GM18861 (cell line): Measurements from ENCODE around the gene TIAM2.
"Not testable (repeated sequence)": the region's sequence is repeated elsewhere in the genome, so short reads cannot be mapped to it uniquely, and the experiment has no call there.

ENCODE experiments used
- ATAC-seq: cut with Tn5 transposase; IDR thresholded peaks from one replicate; pipeline ENCODE4 v1.9.1; 2021; ENCODE audit not compliant: unreplicated experiment

TIAM2 gene

DNA sequence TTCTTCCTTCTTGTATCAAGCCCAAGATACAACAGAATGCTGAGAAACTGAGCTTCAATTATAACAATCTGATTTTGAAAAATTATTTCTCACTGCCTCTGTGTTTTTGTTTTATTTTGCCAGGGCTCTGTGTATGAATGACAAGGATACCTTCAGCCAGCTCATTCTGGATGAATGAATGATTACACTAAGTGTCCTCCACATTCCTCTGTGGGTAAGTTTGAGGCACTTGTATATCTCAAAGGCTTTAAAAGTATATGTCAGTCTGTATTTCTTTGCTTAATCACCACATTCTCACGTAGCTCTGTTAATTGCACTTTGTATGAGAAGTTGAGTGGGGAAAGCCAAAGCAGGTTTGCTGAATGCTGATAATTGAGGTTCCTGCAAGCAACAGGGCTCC is 95.1 kb downstream of the TIAM2 start:
- no peak for ATAC-seq

DNA sequence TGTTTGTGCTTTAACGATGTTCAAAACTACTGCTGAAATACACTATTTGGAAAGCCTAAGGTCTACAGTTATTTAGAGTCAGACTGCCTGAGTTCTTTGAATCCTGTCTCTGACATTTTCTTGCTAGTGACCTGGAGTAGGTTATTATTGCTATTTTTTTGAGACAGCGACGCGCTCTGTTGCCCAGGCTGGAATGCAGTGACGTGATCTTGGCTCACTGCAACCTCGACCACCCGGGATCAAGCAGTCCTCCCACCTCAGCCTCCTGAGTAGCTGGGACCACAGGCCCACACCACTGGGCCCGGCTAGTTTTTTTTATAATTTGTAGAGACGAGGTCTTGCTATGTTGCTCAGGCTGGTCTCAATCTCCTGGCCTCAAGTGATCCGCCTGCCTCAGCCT is 96.6 kb downstream of the TIAM2 start:
- ATAC-seq = no peak

DNA sequence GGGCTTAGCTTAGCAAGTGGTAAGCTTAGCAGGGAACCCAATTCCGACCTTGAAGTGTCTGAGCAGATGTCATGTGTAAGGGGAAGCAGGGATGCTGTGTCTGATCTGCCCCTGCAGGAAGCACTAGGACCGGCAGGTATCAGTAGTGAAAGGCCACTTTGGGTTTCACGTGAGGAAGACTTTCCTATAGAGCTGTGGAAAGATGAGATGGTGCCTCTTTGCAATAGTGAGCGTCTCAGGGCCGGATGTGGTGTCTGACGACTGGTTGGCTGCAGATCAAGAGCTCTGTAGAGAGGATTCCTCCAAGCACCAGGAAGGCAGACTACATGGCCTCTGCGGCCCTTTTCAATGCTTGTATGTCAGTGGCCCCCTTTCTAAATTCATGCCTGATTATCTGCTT is 98.3 kb downstream of the TIAM2 start:
- no peak for ATAC-seq

DNA sequence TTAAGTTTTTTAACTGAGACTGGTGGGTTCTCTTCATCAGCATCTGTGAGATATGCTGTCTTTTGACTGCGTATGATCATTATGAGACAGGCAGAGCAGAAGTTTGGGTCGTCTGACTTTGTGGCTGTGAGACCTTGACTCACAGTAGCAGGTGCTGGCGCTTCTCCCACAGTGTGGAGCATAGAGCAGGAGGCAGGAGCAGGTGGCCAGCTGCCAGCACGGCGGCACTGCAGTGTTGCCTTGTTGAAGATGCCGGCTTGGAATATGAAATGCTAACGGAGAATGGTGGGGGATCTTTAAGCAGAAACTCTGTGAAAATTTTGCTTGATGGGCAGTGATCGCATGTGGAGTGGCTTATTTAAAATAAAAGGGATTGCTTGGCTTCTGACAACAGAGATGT is 105.0 kb downstream of the TIAM2 start:
- no peak for ATAC-seq

DNA sequence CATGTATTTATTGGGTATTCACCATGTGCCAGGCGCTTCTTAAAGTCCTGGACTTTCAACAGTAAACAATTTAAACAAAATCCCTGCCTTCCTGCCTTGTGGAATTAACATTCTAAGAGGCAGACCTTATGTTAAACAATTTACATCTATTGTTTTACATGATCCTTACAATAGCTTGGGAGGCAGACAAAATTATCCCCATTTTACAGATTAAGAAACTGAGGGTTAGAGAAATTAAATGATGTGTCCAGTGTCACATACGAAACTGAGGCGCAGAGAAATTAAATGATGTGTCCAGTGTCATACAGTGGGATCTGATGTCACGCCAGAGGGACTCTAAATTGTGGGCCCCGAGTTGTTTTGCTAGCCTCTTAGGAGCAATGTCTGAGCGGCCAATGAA is 105.5 kb downstream of the TIAM2 start:
- ATAC-seq = no peak

DNA sequence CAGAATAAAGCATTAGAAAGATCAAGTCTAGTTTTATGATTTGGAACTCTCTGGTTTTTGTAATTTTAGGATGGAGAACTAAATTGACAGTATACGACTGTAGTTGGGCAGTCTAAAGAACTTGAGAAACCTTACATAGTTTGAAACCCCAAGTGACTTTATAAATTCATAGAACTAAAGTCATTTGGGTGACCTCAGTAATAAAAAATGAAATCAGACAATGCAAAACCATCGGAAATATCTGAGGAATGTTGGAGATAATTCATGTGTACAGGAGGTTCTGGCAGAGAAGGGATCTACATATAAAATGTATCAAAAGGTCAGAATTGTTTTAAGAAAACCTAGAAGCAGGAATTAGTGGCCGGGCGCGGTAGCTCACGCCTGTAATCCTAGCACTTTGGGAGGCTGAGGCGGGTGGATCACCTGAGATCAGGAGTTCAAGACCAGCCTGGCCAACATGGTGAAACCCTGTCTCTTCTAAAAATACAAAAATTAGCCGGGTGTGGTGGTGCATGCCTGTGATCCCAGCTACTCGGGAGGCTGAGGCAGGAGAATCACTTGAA is 108.0 kb downstream of the TIAM2 start:
- not testable (repeated sequence) for ATAC-seq

DNA sequence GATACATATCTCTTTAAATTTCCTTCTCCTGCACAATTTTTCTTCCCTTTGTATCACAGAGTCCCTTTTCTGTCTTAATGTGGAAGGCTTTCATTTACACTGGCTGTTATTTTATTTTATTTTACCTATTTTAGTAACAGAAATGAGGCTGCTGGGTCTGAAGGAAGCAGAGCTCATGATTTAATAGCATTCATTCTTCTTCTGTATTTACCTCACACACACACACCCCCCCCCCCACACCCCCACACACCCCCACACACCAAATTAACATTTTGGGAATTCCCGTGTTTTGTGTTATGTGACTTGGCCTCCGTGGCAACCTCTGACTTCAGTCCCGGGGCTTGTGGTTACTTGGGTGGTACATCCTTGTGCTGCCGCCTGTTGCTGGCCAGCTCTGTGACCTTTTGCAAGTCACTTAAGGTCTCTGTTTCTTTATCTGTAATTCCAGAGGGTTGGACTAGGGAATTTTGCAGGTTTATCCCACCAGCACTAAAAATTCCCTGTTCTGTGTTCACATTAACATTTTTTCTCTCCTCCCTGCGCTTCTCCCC is 108.8 kb downstream of the TIAM2 start:
- no peak for ATAC-seq

DNA sequence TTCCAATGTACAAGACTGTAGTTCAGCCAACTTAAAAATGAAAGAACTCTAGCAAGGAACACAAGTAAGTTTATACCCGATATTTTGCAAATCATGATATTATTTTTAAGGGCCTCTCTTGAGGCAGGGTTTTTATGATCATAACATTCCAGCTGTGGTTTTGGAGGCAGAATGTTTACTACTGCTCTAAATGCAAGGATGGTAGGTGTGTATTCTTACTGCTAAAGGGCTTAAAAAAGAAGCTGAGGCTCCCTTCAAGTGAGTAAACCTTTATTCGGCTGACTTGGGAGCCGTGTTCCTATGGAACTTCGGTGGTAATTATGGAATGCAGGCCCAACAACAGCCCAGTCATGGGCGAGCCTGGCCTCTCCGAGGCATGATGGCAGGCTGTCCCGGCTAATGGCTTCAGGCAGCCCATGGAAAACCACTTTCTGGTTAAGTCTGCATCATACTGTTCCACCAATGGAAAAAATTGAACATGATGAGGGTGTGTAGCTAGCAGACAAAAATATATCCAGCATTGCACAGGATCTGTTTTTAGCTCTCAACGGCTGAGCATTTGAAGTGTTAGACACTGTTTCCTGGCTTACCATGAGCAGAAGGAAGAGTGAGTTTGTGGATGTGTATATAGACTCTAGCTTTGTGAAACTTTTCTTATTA is 111.5 kb downstream of the TIAM2 start:
- no peak for ATAC-seq

DNA sequence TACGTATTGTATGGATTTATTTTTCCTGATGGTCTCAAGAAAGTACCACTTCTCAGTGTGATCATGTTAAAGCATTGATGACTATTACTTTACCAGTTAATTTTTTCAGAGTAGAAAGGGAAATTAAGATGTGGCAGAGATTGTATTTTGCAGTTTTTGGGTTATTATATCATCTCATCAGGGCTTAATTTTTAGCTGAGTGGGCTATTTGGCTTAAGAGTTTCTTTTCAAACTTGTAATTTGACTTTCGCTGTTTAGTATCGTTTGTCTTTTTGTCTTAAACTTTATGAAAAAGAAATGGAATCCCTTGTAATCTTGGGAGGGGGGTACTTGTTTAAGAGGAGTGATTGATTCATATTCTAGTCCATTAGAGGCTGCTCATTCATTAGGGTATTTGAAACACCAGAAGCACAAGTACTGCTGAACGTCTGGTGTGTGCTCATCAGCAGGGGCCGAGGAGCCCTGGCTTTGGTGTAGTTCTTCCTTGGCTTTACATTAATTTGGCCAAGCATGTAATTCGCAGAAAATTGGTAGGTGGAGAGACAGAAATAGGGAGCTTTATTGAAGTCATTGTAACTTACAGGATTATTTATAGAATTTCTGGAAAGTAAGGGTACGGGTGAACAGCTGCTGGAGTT is 112.4 kb downstream of the TIAM2 start:
- no peak for ATAC-seq

DNA sequence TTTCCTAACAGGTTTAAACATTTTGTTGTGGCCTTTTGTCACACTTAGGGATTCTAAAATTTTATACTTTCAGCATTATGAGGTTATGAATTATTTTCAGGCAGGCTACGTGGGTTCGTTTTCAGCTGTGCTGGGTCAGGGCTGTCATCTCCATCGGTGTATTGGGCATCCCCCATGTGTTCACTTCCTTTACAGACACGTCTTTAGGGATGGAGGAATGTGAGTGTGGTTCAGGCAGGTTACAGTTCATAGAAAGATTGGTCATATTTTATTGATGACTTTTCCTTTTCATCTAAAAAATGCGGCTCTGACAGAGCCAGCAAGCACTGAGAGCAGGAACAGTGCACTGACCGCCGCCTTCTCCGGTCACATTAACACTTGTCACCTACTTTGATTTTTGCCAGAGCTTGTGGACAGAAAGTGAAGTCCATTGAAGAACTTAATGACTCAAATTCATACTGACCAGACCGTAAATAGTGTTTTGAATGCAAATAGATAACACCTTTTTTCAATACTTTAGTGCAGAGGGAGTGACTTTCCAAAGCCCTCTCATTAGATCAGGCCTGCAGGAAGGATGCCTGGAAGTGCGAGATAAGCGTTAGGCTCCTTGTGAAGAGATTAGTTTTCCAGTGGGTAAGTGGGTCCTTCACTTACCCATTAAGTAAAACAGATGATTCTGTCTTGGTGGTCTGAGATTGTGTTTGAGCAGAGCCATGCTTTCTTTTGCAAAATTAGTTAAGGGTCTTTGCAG is 113.1 kb downstream of the TIAM2 start:
- no peak for ATAC-seq

DNA sequence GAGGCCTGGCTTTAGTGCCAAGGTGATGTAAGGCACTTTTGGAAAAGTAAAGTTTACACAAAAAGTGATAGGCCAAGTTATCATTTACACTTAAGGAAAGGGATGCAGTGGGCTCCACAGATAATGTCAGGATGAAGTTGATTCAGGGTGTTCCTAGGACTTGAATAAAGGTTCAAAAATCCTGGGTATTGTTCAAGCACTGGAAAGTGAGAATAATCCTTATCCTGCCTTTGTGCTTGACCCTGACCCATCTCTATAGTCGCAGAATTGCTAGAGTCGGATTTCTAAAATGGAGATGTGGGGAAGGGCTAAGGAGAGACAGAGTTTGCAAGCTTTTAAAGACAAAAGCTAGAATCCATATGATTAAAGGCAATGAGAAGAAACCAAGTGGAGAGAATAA is 115.6 kb downstream of the TIAM2 start:
- no peak for ATAC-seq

DNA sequence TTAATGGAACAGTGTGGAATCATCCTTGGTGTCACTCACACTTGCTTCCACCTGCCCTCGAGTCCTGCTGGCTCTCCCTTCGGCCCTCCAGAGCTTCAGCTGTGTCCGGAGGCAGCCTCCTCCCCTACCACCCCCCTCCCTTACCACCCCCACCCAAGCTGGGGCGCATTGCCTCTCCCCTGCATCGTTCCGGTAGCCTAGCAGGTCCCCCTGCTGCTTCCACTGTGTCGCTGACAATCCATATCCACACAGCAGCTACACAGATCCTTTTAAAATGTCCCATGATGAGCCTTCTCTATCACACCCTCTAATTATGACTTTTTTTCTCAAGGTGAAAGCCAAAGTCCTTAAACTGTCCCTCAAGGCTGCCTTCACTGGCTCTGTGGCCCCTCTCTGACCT is 117.6 kb downstream of the TIAM2 start:
- ATAC-seq = no peak

DNA sequence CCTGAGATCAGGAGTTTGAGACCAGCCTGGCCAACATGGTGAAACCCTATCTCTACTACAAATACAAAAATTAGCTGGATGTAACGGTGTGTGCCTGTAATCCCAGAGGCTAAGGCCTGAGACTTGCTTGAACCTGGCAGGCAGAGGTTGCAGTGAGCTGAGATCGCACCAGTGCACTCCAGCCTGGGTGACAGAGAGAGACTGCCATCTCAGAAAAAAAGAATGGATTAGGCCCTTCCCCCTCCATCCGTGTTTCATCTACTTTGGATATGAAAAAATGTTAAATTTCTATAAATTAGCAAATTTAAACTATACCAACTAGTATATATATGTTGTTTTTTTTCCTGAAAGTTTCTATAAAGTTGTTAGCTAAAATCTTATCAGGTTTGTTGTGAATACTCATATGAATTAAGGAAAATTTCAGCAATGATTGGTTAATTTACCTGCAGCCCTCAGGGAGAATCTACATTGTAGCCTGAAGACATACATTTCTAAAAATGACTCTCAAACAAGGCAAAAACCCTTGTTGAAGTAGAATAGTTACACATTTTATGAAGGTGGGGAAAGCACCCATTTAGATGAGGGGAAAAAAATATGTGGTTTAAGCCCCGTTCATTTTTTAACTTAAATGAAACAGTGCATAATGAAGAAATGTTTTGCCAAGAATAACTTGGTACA is 120.9 kb downstream of the TIAM2 start:
- ATAC-seq = peak; percentile 54

DNA sequence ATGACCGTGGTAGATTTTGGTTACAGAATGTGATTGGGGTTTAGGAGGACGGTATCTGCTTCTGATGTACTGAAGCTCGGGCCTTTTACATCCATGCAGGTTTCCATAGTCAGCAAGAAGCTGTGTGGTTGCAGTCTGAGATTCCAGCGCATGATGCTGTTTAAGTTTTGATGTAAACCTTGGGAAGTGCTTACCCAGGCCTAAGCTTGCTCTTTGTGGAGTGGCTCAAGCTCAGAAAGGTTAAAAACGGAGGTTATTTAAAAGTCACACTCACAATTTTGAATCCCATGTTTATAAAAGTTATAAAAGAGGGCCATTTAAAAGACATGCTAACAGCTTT is 121.4 kb downstream of the TIAM2 start:
- ATAC-seq = no peak

DNA sequence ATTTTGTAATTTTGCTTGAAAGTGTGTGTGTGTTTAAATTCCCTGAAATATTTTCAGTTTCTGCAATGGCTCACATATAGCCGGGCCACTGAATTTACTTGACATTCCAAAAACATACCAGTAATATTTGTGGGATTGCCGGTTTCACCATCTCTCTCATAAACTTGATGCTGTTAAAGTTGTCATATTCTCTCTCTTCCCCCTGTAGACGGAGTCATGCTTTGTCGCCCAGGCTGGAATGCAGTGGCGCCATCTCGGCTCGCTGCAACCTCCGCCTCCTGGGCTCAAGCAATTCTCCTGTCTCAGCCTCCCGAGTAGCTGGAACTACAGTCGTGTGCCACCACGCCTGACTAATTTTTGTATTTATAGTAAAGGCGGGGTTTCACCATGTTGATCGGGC is 122.1 kb downstream of the TIAM2 start:
- no peak for ATAC-seq

DNA sequence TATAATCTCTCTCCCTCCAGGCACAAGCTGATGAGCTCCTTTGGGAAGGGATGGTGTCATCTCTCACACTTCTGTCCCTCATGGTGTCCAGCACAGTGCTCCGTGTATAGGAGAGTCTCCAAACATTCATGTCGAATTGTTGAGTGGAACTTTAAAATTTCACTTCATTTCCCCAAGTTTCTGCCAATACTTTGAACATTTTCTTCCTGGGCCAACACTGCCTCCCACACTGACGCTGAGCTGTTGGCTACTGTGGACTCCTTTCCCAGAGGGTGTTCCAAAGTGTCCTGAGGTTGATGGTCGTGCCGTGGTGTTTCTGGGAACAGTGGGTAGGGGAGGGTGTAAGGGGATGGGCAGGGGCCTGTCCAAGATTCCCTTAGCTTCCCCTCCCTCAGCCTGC is 122.7 kb downstream of the TIAM2 start:
- ATAC-seq = no peak

DNA sequence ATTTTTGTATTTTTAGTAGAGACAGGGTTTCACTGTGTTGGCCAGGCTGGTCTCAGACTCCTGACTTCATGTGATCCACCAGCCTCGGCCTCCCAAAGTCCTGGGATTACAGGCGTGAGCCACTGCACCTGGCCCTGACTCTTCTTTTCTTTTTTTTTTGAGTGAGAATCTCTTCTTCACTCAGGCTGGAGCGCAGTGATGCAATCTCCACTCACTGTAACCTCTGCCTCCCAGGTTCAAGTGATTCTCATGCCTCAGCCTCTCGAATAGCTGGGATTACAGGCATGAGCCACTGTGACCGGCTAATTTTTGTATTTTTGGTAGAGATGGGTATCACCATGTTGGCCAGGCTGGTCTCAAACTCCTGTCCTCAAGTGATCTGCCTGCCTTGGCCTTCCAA is 124.1 kb downstream of the TIAM2 start:
- not testable (repeated sequence) for ATAC-seq

DNA sequence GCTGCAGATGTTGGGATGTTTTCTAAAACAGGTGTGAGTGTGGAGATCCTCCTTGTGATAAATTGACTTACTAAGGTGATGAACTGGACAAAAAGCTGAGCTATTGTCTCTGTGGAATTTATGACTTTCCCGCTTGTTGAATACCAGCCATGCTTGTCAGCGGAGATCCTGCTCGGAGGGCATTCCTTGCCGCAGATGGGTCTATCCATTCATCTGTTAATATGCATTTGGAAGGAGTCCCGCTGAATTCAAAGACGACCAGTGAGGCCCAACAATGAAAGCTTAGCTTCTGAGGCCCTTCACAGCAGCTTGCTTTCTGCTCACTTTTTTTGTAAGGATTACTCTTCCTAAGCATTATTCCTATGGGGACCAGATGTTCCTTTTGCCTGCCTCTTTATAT is 124.9 kb downstream of the TIAM2 start:
- no peak for ATAC-seq

DNA sequence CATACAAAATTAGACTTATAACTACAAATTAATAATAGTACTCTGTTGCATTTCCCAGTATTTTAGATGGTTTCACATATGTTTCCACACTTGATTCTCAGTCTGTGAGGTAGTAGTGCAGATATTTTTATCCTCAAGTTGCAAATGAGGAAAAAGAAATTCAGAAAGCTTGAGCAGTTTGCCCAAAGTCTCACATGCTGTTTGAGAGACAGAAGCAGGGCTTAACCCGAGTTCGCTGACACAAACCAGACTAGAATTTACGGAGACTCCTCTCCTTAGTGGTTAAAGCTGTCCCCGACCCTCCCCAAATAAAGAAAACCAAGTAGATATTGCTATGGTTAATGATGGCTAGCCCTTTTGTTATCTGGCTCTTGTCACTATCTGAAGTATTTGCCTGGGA is 126.2 kb downstream of the TIAM2 start:
- no peak for ATAC-seq

DNA sequence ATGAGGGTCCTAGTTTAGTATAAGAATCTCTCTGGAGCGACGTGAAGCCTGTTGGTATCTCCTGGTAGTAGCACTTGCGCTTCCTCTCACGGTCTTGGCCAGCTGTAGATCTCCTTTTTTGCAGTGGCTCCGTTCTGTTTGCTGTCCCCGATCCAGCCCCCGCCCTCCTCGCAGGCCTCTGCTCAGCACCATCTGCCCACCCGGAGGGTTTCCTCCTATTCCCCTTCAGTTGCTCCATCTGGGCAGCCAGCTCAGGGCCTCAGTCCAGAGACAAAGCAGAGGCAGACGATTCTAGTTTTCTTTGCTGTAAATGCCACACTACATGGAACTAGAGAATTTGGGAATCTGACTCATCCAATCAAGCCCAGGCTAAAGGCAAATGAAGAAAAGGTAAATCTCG is 126.6 kb downstream of the TIAM2 start:
- no peak for ATAC-seq

DNA sequence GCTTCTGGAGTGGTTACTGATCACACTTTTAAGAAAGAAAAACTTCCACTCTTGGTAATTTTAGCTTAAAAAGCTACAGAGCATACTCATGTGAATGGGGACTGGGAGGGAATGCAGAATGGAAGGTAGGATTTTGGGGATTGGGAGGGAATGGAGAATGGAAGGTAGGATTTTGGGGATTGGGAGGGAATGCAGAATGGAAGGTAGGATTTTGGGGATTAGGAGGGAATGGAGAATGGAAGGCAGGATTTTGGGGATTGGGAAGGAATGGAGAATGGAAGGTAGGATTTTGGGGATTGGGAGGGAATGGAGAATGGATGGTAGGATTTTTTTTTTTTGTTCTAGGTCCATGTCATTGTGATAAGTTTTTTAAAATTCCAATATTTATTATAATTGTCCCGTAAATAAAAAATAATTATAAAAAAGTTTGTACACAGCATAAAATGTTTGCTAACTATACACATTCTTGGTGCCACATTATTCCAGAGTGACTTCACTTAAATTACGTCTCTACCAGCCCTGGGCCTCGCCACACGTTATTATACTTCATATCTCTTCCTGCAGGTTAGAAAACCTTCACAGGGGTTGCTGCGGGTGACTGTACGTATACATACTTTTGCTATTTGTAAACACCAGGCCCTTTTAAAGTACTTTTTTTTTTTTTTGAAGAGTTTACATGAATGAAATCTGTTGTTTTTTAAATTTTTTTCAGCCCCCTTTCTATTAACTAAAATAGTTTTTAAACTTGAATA is 127.3 kb downstream of the TIAM2 start:
- no peak for ATAC-seq
